ENCODE measurements around the gene FAM168A. TPM values are rescaled to one million over a fixed set of nuclear protein-coding genes. Genes with fewer than 3 reads are reported as not detected.

The FAM168A gene
- total RNA-seq, 4 donors from 2014 or later, result 22.2 to 35.7 (median 30.4) TPM

- DNase-seq, result no peak
- Histone ChIP-seq H3K36me3 (no peaks in the 10 kb centered on the region), H3K4me3 (no peak overlapping the region), H3K27me3 (no peaks in the 10 kb centered on the region), H3K9me3 (no peaks in the 10 kb centered on the region), H3K27ac (peak overlapping the region in 3 of 4 donors; percentile 5 to 99 (median 78)), H3K4me1 (peaks cover 0 to 68% (median 49%) of the 10 kb centered on the region in 4 donors)
- TF ChIP-seq CTCF (IDR thresholded peaks at IDR 0.05) (no peak), POLR2A (IDR thresholded peaks at IDR 0.05) (no peak)
Observed at GRCh38 chr11:73380331-73380730, 217.6 kb downstream of the FAM168A start.

GRCh38 chr11:73379189-73379880 is 218.6 kb downstream of the FAM168A start:
- no peaks in the 10 kb centered on the region for H3K9me3 ChIP-seq
- peak overlapping the region in 1 of 4 donors; percentile 99 for H3K27ac ChIP-seq
- TF ChIP-seq POLR2A (IDR thresholded peaks at IDR 0.05) (no peak), CTCF (IDR thresholded peaks at IDR 0.05) (no peak)
- no peak for DNase-seq
- peaks cover 0 to 59% (median 40%) of the 10 kb centered on the region in 4 donors for H3K4me1 ChIP-seq
- no peak overlapping the region for H3K4me3 ChIP-seq
- no peaks in the 10 kb centered on the region for H3K27me3 ChIP-seq
- H3K36me3 ChIP-seq, result no peaks in the 10 kb centered on the region

- Histone ChIP-seq H3K9me3 (no peaks in the 10 kb centered on the region), H3K4me1 (peaks cover 0 to 45% (median 20%) of the 10 kb centered on the region in 4 donors), H3K4me3 (peak overlapping the region; percentile 65 to 99 (median 86)), H3K27ac (peak overlapping the region; percentile 82 to 99 (median 89)), H3K36me3 (no peaks in the 10 kb centered on the region), H3K27me3 (no peaks in the 10 kb centered on the region)
- peak; percentile 68 to 88 (median 79) for DNase-seq
- TF ChIP-seq CTCF (IDR thresholded peaks at IDR 0.05), result no peak
- TF ChIP-seq POLR2A (IDR thresholded peaks at IDR 0.05), result peak; percentile 21 to 44
Observed at GRCh38 chr11:73376803-73377629, 220.9 kb downstream of the FAM168A start.

GRCh38 chr11:73376160-73376802 is 221.6 kb downstream of the FAM168A start, which contains the start of gene RELT:
Gene RELT (plus strand): TSS chr11:73376399. CDS start chr11:73389137, 12,738 bp downstream.
- TF ChIP-seq POLR2A (IDR thresholded peaks at IDR 0.05) (peak; percentile 70 to 80), CTCF (IDR thresholded peaks at IDR 0.05) (peak; percentile 85 to 98 (median 96))
- Histone ChIP-seq H3K27ac (peak within 1 kb of the TSS; percentile 82 to 99 (median 89)), H3K4me1 (peaks cover 0 to 39% (median 17%) of the 10 kb centered on the region in 4 donors), H3K4me3 (peak within 1 kb of the TSS; percentile 65 to 99 (median 86)), H3K27me3 (no peaks in the 10 kb centered on the region), H3K9me3 (no peaks in the 10 kb centered on the region), H3K36me3 (no peaks in the 10 kb centered on the region)
- peak; percentile 85 to 95 (median 94) for DNase-seq

GRCh38 chr11:73375830-73376159 is 222.1 kb downstream of the FAM168A start:
- Histone ChIP-seq H3K4me3 (peak overlapping the region; percentile 65 to 99 (median 86)), H3K36me3 (no peaks in the 10 kb centered on the region), H3K27me3 (no peaks in the 10 kb centered on the region), H3K27ac (peak overlapping the region; percentile 82 to 99 (median 89)), H3K9me3 (no peaks in the 10 kb centered on the region), H3K4me1 (peaks cover 0 to 34% (median 14%) of the 10 kb centered on the region in 4 donors)
- DNase-seq, result no peak
- no peak for TF ChIP-seq CTCF (IDR thresholded peaks at IDR 0.05)
- no peak for TF ChIP-seq POLR2A (IDR thresholded peaks at IDR 0.05)

Measured in Peyer's patch (tissue), 4 donors.